ENCODE results near the gene LRCH1.
"Not testable (repeated sequence)": the region's sequence is repeated elsewhere in the genome, so short reads cannot be mapped to it uniquely, and the experiment has no call there.

LRCH1 gene

DNA sequence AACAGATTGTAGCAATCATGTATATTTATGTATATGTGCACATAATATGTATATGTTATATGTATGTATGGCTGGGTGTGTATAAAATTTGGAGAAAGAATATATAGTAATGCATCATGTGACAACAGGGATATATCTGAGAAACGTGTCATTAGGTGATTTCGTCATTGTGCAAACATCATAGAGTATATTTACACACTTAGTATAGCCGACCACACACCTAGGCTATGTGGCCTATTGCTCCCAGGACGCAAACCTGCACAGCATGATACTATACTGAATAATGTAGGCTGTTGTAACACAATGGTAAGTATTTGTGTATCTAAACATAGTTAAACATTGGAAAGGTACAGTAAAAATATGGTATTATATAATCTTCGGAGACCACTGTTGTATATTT lies 200.2 kb downstream of the LRCH1 start:
- no peak for DNase-seq (ENCODE audit: low read depth)

DNA sequence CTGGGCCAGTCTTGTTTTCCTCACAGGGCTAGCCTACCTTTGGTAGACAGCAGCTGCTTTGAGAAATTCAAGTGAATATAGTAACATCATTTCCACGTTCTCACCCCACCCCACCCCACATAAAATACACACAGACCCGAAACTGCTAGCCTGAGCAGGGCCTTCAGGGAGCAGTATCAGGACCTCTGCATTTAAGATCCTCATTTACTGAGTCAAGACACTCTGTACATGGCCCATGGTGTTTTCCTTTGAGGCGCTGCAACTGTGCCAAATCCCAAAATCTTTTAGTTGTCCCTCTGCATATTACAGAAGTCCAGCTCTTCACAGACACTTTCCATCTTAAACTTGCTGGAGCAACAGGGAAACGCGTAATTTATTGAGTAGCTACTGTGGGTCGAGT lies 200.9 kb downstream of the LRCH1 start:
- DNase-seq (ENCODE audit: low read depth), result no peak

DNA sequence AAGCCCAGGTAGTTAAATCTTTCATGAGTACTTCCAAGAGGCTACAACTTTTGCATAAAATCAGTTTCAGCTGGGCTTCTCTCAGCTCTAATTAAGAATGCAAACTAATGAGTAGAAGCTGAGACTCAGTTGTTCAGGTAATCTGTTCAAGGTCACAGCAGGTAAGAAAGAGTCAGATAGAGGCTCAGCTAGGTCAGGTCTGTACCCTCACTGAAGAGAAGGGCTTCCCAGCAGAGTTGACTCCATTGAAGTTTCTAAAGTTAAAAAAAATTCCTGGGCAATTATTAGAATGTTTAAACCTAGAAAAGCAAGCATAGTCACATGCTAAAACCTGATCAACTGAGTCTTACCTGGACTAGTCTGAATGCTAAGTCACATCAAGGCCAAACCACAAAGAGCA lies 201.8 kb downstream of the LRCH1 start:
- no peak for DNase-seq (ENCODE audit: low read depth)

DNA sequence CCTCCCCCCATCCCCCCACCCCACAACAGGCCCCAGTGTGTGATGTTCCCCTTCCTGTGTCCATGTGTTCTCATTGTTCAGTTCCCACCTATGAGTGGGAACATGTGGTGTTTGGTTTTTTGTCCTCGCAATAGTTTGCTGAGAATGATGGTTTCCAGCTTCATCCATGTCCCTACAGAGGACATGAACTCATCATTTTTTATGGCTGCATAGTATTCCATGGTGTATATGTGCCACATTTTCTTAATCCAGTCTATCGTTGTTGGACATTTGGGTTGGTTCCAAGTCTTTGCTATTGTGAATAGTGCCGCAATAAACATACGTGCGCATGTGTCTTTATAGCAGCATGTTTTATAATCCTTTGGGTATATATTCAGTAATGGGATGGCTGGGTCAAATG lies 202.5 kb downstream of the LRCH1 start:
- not testable (repeated sequence) for DNase-seq (ENCODE audit: low read depth)

DNA sequence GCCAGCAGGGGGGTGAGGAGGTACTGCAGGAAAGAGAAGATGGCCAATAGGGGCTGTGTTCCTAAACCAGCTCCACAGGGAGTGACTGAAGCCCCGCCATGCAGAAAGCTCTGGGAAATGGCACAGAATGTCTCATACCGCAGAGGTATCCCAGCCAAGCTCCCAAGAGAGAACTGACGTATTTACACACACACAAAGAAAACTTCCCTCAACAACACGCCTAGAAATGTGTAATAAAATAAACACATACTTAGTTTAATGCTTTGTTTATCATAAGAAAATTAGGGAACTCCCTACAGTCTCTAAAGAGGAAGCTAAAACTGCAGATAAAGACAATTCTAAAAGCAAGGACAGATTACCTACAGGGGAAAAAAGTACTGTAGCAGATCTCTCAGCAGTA lies 204.0 kb downstream of the LRCH1 start:
- no peak for DNase-seq (ENCODE audit: low read depth)

DNA sequence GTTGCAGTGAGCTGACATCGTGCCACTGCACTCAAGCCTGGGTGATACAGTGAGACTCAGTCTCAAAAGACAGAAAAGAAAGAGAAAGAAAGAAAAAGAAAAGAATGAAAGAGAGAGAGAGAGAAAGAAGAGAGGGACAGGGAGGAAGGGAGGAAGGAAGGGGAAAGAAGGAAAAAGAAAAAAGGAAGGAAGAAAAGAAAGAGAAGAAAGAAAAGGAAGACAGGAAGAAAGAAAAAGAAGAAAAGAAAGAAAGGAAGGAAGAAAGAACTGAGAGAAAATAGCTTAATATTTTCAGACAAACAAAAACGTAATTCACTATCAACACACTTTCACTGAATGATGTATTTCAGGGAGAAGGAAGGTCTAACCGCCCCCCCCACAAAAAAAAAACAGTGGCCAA lies 204.7 kb downstream of the LRCH1 start:
- DNase-seq (ENCODE audit: low read depth), result no peak

DNA sequence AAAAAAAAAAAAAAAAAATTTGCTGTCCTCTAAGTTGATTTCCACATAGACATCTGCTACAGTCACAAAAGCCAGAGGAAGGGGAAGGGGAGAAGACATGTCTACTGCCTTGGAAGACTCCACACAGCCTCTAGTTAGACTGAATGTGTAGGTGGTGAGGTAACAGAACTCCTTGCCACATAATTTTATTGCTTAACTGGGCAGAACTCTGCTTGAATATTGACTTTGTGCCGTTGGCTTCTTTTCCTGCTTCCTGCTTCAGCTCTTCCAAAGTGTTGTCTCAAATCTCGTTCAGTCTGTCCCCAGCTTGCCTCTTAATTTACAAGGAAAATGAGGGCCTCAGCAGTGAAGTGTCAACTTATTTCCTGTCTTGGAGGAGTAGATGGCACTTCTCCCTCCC lies 206.9 kb downstream of the LRCH1 start:
- DNase-seq (ENCODE audit: low read depth), result no peak

DNA sequence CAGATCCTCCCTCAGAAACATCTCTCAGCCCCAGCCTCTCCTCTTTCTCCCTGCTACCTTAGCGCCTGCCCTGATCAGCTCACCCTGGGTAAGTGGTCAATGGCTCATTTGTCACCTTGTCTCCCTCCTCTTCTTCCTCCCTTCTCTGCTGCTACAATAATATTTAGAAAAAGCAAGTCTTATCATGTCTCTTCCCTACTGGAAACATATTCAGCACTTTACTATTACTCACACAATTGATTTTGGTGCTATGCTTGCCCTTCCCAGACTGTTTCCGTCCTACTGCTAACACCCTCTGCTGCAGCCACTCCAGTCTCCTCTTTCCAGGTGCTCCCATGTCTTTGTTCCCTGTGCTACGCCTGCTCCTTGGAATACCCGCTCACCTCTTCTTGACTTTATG lies 208.2 kb downstream of the LRCH1 start:
- no peak for DNase-seq (ENCODE audit: low read depth)

DNA sequence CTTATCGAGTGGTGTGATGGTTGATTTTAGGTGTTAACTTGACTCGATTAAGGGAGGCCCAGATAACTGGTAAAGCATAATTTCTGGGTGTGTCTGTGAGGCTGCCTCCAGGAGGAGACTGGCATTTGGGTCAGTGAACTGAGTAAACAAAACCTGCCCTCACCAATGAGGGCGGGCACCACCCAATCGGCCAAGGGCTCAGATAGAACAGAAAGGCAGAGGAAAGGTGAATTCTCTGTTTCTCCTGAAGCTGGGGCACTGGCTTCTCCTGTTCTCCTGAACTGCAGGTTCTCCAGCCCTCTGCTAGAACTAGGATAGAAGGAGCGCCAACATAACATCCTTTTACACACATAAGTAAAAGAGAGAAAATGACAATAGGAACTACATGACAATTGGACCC lies 208.9 kb downstream of the LRCH1 start:
- DNase-seq (ENCODE audit: low read depth), result no peak

DNA sequence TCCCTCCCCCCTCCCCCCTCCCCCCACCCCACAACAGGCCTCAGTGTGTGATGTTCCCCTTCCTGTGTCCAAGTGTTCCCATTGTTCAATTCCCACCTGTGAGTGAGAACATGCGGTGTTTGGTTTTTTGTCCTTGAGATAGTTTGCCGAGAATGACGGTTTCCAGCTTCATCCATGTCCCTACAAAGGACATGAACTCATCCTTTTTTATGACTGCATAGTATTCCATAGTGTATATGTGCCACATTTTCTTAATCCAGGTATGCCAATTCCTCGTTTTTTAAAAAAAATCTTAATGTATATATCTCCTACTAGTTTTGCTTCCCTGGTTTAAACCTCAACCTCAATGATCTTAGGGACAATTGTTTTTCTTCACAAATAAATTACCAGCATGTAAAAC lies 217.0 kb downstream of the LRCH1 start:
- not testable (repeated sequence) for DNase-seq (ENCODE audit: low read depth)

DNA sequence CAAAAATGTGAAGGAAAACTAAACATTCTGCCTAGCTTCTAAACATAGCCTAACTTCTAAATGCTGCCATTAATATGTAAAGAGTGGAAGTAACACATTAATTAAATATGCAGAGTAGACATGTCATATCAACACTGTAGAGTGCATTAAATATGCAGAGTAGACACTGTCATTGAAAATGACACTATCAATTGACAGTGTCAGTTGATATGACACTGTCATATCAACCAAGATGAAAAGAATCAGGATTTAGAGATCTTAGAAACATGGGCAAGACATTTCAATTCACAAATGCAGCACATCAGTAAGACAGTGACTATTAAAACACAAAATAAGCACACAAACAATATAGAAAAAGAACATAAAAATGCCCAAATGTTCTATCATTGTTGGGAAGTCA lies 218.7 kb downstream of the LRCH1 start:
- no peak for DNase-seq (ENCODE audit: low read depth)

DNA sequence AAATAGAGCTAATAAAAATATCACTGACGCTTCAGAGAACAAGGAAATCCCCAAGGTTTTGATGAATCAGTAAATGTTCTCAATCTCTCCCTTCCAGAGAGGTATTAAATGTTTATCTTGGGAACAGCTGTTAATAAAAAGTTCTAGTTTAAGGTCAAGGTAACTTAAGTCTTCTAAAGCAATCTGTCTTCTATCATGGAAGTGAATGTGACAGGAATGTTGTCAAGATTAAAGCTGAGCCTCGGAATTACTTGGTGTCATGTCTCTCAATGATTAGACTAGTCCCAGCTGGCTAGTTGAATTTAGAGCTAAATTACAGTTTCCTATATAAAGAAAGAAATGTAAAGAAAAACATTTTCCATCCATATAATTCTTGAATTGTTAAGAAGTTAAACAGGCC lies 220.6 kb downstream of the LRCH1 start:
- no peak for DNase-seq (ENCODE audit: low read depth)

DNA sequence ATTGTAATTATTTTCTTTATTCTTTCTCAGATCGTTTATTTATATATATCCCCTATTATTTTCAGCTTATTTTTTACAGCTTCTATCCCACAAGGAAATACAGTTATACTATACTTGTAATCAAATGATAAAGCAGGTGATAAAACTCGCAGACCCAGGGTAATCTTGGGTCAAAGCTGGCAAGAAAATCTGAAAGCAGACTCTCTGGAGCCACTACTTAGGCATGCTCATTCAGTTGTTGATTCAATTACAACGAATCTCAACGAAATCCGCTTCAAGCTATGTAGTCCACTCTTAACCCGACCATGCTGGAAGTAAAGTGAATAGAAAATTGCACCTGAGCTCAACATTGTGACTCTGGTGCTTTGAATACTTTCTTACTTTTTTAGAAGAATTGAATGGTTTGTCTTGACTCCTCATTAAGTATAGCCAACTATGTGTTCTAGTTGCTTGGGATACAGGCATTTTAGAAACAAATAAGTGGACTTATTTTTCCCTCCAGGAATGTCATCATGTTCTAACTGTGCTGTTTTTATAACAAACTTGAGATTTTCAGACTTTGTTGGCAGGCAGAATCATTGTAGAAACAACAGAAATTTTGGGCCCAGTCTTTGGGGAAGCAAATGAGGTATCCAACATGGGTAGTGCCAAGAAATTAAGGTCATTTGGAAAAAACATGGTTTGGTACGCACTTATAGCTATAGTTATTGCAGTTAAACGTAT lies 222.6 kb downstream of the LRCH1 start:
- no peak for DNase-seq (ENCODE audit: low read depth)

DNA sequence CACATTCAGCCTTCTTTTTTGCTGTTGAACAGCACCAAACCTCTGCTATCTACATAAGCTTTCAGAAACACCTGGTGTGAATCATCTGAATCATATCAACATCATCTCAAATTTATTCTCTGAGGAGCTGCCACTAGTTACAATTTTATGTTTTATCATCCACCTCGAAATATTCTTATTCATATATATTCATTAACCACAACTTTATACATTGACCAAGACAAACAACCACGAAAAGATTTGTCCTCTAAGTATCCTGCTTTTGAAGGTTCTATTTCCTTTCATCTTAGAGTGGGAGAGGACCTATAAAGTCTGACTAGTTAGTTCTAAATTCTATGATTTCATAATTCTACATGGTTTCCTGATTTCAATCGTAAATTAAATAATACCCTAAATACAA lies 225.1 kb downstream of the LRCH1 start:
- DNase-seq (ENCODE audit: low read depth), result no peak

DNA sequence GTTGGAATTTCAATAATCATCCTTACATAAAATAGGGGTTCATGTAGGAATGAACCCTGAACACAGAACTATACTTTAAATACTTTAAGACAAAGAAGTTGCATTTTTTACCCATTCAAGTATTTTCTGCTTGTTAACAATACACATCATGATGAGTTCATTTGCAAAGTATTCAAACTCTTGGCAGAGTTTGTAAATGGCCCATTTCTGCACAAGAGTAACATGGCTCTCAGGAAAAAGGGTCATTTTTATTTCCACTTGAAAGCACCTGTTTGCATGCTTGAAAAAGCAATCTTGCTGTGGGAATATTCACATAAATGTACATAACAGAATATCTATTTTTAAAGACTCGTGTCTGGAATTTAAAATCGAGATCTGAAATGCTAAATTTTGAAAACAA lies 225.9 kb downstream of the LRCH1 start:
- no peak for DNase-seq (ENCODE audit: low read depth)

DNA sequence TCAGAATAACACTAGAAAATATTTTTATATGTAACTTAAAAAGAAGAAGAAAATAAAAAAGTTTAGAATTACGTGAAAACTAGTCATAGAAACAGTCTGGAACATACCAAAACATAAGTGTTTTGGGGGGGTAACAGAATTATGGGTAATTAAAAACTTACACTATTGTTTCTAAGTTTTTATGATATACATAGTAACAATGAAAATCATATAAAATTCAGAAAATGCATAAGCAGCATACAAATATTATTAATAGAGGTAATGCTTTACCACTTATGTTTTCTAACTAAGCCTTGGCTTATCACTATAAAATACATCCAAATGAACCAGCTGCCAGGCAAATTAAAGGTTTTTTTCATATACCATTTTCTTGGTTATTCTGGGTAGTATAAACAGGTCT lies 229.1 kb downstream of the LRCH1 start:
- DNase-seq (ENCODE audit: low read depth), result no peak

DNA sequence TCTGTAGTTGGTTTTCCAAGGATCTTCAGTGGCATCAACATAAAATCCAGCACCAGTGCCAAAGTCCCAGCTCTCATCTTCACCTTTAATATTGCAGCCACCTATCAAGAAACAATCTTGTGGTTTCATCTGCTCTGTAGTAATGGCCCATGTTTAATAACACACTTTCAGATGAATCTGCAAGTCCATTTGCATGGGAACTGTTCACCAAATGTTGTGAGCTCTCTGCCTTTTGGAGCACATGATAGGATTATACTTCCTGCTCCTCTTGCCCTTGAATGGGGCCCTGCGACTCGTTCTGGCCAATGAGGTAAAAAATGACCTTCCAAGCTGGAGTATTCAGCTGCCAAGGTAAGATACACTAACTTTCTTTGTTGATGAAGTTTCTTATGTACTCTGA lies 229.7 kb downstream of the LRCH1 start:
- no peak for DNase-seq (ENCODE audit: low read depth)

DNA sequence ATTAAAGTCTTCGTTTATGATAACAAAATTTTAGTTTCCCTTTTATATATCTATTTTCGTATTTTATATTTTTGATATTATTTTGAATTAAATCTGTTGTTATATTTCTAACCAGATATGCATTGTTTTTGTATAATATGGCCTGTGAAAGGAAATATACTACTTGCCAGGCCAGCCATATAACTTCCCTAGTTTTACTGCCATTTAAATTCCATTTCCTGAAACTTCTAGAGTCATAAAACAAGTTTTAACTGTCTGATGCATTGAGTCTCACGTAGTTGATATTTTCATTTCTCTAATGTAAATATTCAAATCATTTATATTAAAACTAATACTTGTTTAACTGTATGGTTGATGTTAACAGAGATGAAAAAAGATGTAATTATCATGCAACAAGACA lies 230.5 kb downstream of the LRCH1 start:
- no peak for DNase-seq (ENCODE audit: low read depth)

DNA sequence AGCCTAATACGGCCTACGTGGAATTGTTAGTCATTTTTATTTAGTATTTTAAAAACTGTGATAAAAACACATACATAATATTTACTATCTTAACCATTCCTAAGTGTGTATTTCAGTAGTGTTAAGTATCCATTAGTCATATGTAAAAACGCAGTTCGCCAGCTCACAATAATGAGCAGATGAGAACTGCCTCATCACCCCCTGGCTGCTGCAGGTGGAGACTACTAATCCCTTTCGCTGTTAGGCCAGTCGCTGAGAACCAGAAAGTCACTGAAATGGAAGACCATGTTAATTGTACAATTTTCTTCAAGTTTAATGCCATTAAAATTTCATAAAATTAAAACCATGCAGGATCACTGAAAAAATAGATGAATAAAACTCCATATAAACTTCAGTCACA lies 242.4 kb downstream of the LRCH1 start:
- no peak for DNase-seq (ENCODE audit: low read depth)

DNA sequence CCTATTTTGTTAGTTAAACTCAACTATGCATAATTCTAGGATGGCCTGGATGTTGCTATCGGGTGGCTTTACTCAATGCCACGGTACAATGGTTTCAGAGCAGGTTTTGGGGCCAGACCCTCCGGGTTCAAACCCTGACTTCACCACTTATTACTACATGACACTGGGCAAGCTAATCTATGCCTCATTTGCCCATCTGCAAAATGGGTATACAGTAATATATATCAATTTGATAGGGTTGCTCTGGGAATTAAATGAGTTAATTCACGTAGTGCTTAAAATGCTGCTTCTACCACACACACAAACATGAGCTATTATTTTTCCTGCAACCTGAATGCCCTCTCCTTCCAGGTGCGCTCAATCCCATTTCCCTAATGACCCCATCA lies 243.2 kb downstream of the LRCH1 start:
- no peak for DNase-seq (ENCODE audit: low read depth)

DNA sequence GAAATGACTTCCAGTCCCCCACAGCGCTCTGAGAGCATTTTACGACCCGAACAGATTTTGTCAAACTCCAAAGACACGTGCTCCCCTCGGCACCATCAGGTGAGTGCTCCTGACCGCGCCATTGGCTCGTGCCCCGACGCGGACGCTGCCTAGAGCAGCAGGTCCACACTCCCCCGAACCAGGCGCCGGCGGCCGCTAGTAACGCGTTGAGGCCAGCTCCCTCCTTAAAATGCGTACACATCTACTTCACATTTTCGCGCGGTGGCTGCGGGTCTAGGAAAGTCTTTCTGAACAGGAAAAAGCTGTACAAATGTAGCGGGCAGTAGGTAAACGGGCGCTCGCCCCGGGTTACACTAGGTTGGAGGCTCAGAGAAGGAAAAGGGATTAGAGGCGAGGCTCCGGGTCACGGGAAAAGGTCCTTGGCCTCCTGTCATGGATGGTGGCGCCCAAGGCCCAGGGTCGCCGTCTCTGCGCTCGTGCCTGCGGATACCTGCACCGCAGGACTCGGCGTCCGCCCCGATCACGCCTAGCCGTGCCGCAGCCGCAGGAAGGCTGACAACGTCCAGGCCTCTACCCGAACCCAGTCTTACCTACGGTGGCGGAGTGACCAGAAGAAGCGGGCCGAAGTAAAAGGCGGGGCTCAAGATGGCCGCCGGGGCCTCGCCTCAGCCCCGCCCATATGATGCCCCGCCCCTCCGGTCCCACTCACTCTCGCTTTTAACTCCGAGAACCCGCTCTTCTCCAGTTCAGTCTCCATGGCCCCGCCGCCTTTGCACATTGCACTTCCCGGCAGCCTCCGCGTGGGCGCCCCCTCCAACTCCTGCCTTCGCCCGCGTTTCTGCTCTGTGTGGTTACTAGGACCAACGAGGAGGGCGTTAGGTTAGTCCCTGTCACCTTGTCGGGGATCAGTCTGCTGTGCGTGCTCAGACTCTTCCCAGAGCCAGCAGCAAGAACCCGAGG lies 243.8 kb downstream of the LRCH1 start, which contains the start of gene ESD:
Gene ESD (minus strand): TSS at position 647 of the 960 bp plus-strand sequence. CDS start 5,748 bp downstream, outside the sequence.
- DNase-seq (ENCODE audit: low read depth), result peak; percentile 62

DNA sequence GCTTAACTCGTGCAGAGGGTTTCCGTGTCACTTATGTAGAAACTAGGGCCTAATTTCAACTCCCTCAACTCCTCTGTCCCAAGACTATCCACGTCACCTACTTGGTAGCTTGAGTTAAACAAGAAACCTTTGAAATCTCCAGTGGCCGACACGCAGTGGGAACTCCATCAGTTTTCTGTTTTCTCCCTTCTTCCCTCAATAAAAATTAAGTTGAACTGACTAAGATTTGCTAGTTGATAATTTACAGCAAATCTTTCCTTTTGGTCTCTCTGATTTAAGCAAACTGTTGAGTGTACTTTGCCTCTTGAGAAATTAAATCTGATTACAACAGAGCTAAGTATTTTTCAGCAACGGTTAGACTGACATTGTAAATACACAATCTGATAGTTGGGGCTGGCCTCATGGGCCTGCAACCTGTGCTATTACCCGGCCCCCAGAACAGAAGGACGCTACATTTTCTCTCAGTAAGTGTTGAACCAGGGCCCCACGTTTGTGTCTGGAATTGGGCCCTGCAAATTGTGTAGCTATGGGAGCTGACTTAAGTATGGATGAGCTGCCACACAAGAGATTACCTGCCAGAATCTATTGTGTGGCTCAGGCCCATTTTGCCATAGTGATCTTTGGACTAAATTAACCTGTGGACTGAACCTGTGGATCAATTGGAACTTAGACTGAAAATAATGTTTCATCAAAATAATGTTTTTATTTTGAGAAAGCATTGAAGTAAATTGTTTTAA lies 244.7 kb downstream of the LRCH1 start:
- no peak for DNase-seq (ENCODE audit: low read depth)

DNA sequence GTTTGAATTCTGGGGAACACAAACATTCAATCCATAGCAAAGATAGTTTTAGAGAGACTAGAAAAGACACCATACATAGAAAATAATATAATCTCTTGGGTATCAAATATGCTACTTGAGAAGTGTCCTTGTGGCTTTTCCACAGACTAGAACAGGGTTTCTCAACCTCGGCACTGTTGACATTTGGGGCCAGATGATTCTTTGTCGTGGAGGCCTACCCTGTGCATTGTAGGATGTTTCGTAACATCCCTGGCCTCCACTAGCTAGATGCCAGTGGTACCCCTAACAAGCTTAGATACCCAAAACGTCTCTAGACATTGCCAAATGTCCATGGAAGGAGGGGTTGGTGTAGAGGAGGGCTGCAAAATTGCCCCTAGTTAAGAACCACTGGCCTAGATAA lies 246.2 kb downstream of the LRCH1 start:
- DNase-seq (ENCODE audit: low read depth), result no peak

Data from non-pigmented ciliary epithelial cell (primary cell).